Testis (tissue), 3 donors: ENCODE results near the gene HGFAC. TPM values are rescaled to one million over a fixed set of nuclear protein-coding genes. Genes with fewer than 3 reads are reported as not detected.

Experiments used
- DNase-seq: peaks from one replicate; pipeline ENCODE4 v3.0.0-alpha.2; 2019
- H3K27ac ChIP-seq, 2 donors: fragments of 200-600 bp; sonication (generic); one replicate each; pipeline ENCODE4 v1.5.1; 2019
- H3K27me3 ChIP-seq: fragments of 200-600 bp; sonication (generic); one replicate; pipeline ENCODE4 v1.5.1; 2019
- H3K36me3 ChIP-seq: fragments of 200-600 bp; sonication (generic); one replicate; pipeline ENCODE4 v1.5.1; 2017; ENCODE audit warnings: low read depth; ENCODE audit errors: missing control alignments
- H3K4me1 ChIP-seq: fragments of 200-600 bp; sonication (generic); one replicate; pipeline ENCODE4 v1.5.1; 2019
- H3K4me3 ChIP-seq, 2 donors: fragments of 200-600 bp; sonication (generic); one replicate each; pipeline ENCODE4 v1.5.1; 2017 to 2019
- H3K9me3 ChIP-seq: fragments of 200-600 bp; sonication (generic); one replicate; pipeline ENCODE4 v1.5.1; 2017
- CTCF ChIP-seq, 3 experiments: fragments of 450-650 bp in 2 of 3; fragments of 200-600 bp in 1 of 3; sonication (generic) in 1 of 3; IDR thresholded peaks; one replicate each; pipeline ENCODE4 v1.5.1; 2016 to 2019; ENCODE audit warnings: antibody characterized with exemption in 3 of 3, mild to moderate bottlenecking in 2 of 3, moderate library complexity in 1 of 3
- POLR2A ChIP-seq: fragments of 450-650 bp; IDR thresholded peaks from one replicate; pipeline ENCODE4 v1.6.1; 2017; ENCODE audit warnings: antibody characterized with exemption, mild to moderate bottlenecking, moderate library complexity
- WGBS, 2 donors: methylation state at CpG; one replicate each; pipeline ENCODE4 v1.1.5; 2018; 5-methylcytosine and 5-hydroxymethylcytosine counted together
- intact Hi-C: fragments of 100-400 bp; cut with DNase I; formaldehyde crosslinking; loops from one replicate; pipeline ENCODE4 v1.15.1; 2023; ENCODE audit warnings: low total_unique reads
- polyA plus RNA-seq: library from polyadenylated mRNA; stranded (reverse); fragments of 350-450 nt; fragmentation: Illumina TruSeq; extraction: RNeasy Lipid Tissue Mini Kit (QIAGEN cat#74804); gene quantifications from one replicate; pipeline ENCODE4 v1.2.3, GENCODE V29; 2014; ENCODE audit warnings: low read depth, low replicate concordance; ENCODE audit not compliant: insufficient read depth
- total RNA-seq, 2 donors: library from RNA; depleted of rRNA; stranded (reverse); fragments of >200 nt; gene quantifications; one replicate each; pipeline ENCODE4 v1.2.3, GENCODE V29; 2016

The HGFAC gene
- total and polyA plus RNA-seq, 3 donors from 2014 or later: 15.5 to 72.3 (median 16.8) TPM

DNA sequence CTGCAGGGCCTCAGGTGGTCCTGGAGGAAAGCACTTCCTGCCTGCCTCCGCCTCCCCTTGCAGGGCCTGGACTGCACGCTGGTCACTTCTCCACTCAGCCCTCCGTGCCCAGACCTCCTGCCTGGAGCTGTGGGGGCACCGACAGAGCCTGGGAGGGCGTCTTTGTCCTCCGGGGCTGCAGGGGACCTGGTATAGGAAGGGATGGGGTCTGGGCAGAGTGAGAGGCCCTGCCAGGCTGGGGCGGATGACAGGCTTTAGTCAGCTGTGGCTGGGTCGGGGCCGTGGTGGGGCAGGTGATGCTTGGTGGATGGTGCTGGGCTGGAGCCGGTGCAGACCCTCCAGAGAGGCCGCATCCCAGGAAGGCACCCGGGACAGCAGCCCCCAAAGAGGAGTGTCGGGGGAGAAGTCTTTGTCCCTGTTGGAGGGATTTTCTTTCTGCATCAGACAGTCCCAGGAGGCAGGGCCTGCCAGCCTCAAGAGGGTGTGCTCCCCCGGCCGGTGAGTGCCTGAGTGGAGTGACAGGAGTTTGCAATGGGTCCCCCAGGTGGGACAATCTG lies 22.7 kb downstream of the HGFAC start:
- intact Hi-C loops: no loop called here

DNA sequence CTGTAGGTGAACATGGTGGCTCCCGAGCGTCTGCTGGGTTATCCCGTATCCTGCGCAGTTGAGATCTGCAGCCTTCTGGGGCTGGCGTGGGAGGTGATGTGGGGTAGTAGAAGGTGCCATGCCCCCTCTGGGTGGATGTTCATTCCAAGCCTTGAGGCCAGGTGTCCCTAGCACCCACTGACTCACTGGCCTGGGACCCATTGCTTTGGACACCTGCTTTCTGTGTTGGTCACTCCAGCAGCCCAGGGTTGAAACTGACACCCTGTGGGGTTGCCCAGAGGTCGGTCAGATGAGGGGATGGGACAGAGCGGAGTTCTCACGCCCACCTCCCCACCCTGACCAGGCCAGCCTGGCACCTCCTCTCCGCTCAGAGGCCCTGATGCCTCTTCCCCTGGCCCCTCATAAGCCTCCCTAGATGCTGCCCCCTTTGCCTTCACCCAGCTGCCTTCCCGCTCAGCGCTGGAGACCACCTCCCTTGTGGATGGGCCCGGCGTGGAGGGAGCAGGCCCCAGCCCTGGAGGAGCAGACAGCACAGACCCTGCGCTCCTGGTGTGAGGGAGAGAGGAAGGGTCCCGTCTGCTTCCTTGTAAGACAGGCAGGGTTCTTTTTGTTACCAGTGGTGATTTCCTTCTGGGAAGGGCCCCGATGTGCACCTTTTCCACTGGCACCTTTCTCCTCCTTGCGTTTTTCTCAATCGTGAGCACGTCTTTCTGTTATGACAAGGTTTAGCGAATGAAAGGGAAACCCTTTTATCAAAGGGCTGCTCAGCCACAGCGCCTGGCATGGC lies 23.3 kb downstream of the HGFAC start:
- intact Hi-C loops: no loop called here

More for the DNA sequence above, 22.7 kb downstream of the HGFAC start:
- 76 to 85% methylated on average over 11 to 15 of the region's 15 CpGs for WGBS, 2 donors
- no peak for DNase-seq
- Histone ChIP-seq H3K36me3 (no peaks in the 10 kb centered on the region), H3K4me3 (peak overlapping the region in 1 of 2 donors; percentile 56), H3K27ac (no peak overlapping the region), H3K9me3 (no peaks in the 10 kb centered on the region), H3K4me1 (peaks cover 21% of the 10 kb centered on the region), H3K27me3 (no peaks in the 10 kb centered on the region)
- TF ChIP-seq CTCF (IDR thresholded peaks at IDR 0.05) (no peak), POLR2A (no peak)

DNA sequence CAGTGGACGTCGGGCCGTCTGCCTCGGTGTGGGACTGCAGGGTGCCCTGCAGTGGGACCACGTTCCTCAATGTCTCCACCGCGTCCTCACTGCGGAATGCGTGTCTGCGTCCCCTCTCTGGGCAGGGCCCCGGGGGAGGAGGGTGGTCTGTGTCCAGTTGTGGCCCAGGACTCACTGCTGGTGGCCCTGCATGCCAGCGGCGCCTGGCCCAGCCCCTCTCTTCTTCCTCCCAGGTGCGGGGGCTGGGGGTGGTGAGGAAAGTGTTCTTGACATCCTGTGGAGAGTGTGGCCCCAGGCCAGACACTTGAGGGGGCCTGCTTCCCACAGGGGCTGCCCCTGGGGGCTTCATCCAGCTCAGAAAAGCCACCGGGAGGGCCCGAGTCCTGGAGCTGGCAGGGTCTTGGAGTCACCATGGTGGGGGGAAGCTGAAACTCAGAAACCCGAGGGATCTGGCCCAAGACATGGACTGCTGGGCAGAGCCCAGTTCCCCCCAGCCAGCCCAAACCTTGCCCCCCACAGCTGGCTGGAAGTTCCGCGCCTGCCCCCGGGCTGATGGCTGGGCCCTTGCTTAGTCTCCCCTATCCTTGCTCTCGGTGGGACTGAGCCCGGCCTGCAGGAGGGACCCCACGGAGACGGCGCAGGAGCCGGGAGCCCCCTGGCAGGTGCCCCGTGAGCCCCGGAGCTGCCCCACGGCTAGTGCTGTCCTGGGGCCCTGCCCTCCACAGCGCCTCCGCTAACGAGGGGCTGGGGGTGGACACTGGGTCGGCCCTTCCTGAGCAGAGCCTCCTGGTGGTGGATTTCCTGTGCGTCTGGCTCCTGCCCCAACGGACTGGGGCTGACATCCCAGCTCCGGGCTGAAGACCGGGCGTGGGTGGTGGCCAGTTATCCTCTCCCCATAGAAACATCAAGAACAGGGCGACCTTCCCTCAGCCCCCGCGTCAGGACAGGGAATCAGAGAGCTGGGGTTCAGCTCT lies 24.2 kb downstream of the HGFAC start:
- intact Hi-C loops: no loop called here
- Histone ChIP-seq H3K27ac (peak overlapping the region in 1 of 2 donors; percentile 19), H3K9me3 (no peaks in the 10 kb centered on the region), H3K4me3 (no peak overlapping the region), H3K36me3 (no peaks in the 10 kb centered on the region), H3K27me3 (no peaks in the 10 kb centered on the region), H3K4me1 (peaks cover 21% of the 10 kb centered on the region)
- WGBS, 2 donors: 77 to 97% methylated on average over 5 to 41 of the region's 41 CpGs
- DNase-seq: peak; percentile 80
- TF ChIP-seq POLR2A (no peak), CTCF (IDR thresholded peaks at IDR 0.05) (peak in 2 of 3 experiments; percentile 24 to 25)

More for the DNA sequence above, 23.3 kb downstream of the HGFAC start:
- TF ChIP-seq POLR2A (no peak), CTCF (IDR thresholded peaks at IDR 0.05) (no peak)
- DNase-seq: no peak
- H3K36me3 ChIP-seq: no peaks in the 10 kb centered on the region
- no peak overlapping the region for H3K4me3 ChIP-seq
- H3K4me1 ChIP-seq: peaks cover 21% of the 10 kb centered on the region
- H3K27ac ChIP-seq: no peak overlapping the region
- H3K27me3 ChIP-seq: no peaks in the 10 kb centered on the region
- 75 to 92% methylated on average over 9 to 21 of the region's 21 CpGs for WGBS, 2 donors
- H3K9me3 ChIP-seq: no peaks in the 10 kb centered on the region

- Histone ChIP-seq H3K27me3 (no peaks in the 10 kb centered on the region), H3K4me1 (peaks cover 21% of the 10 kb centered on the region), H3K4me3 (no peak overlapping the region), H3K36me3 (no peaks in the 10 kb centered on the region), H3K9me3 (no peaks in the 10 kb centered on the region), H3K27ac (peak overlapping the region in 1 of 2 donors; percentile 19)
- no peak for TF ChIP-seq CTCF (IDR thresholded peaks at IDR 0.05)
- no peak for TF ChIP-seq POLR2A
- intact Hi-C loops: no loop called here
- peak; percentile 29 for DNase-seq
- WGBS, 2 donors: 45 to 62% methylated on average over 11 to 40 of the region's 40 CpGs
Measured at GRCh38 chr4:3466691-3467600, 25.2 kb downstream of the HGFAC start.
